A673 (cell line): Measurements from ENCODE around the gene KCNC3. TPM values are rescaled to one million over a fixed set of nuclear protein-coding genes. Genes with fewer than 3 reads are reported as not detected.

Experiments
- BruUV-seq: library from RNA; stranded (reverse); fragments of 400-500 nt; replicated peaks from 2 replicates; lab custom pipeline; 2021; lab: Mats Ljungman, UMichigan
- CTCF ChIA-PET: fragments of 300-600 bp; sonication (Branson Sonifier 250); formaldehyde crosslinking; loops from one replicate; lab custom pipeline; 2022; ENCODE audit warnings: antibody characterized with exemption; lab: Charles Lee
- POLR2A ChIA-PET: fragments of 300-600 bp; sonication (Branson Sonifier 250); formaldehyde crosslinking; loops from one replicate; lab custom pipeline; 2022; ENCODE audit warnings: antibody characterized with exemption; ENCODE audit not compliant: low non-redundant PET; lab: Charles Lee
- DNase-seq: peaks from one replicate; pipeline ENCODE4 v3.0.0-alpha.2; 2015; ENCODE audit warnings: low spot score
- H3K27ac ChIP-seq: fragments of 200-600 bp; sonication (generic); 2 replicates; pipeline ENCODE4 v1.5.1; 2016; ENCODE audit warnings: mixed run types, low read depth, mild to moderate bottlenecking, mixed read lengths, antibody characterized with exemption, low read length; ENCODE audit not compliant: poor library complexity, severe bottlenecking
- H3K27me3 ChIP-seq: fragments of 200-600 bp; sonication (generic); replicated peaks from 2 replicates; pipeline ENCODE4 v1.6.1; 2017; ENCODE audit warnings: mixed run types, low read depth, mild to moderate bottlenecking, mixed read lengths, antibody characterized with exemption, low read length; ENCODE audit not compliant: insufficient read depth, poor library complexity
- H3K36me3 ChIP-seq: fragments of 200-600 bp; sonication (generic); 2 replicates; pipeline ENCODE4 v1.6.1; 2016; ENCODE audit warnings: mixed run types, mild to moderate bottlenecking, mixed read lengths, antibody characterized with exemption, low read length; ENCODE audit not compliant: insufficient read depth, poor library complexity, severe bottlenecking
- H3K4me1 ChIP-seq: fragments of 200-600 bp; sonication (generic); 2 replicates; pipeline ENCODE4 v1.6.1; 2017; ENCODE audit warnings: mixed run types, mild to moderate bottlenecking, mixed read lengths, antibody characterized with exemption, low read length; ENCODE audit not compliant: insufficient read depth, poor library complexity, severe bottlenecking
- H3K4me3 ChIP-seq: fragments of 200-600 bp; sonication (generic); 2 replicates; pipeline ENCODE4 v1.5.1; 2016; ENCODE audit warnings: low read depth, mixed run types, mild to moderate bottlenecking, mixed read lengths, low read length; ENCODE audit not compliant: poor library complexity, severe bottlenecking
- H3K9me3 ChIP-seq: fragments of 200-600 bp; sonication (generic); 2 replicates; pipeline ENCODE4 v1.6.1; 2016; ENCODE audit warnings: mixed run types, low read depth, mild to moderate bottlenecking, mixed read lengths, antibody characterized with exemption, low read length; ENCODE audit not compliant: poor library complexity, severe bottlenecking
- CTCF ChIP-seq: fragments of 300-800, 200-600 bp; sonication (generic); conservative IDR thresholded peaks from 2 replicates; pipeline ENCODE4 v1.5.1; 2017; ENCODE audit warnings: low read depth, mild to moderate bottlenecking, antibody characterized with exemption, low read length, moderate library complexity, mixed read lengths
- EZH2 ChIP-seq: fragments of 200-600 bp; sonication (generic); IDR thresholded peaks from 2 replicates; pipeline ENCODE4 v1.6.1; 2017; ENCODE audit warnings: borderline replicate concordance, low read depth, mild to moderate bottlenecking, mixed read lengths, antibody characterized with exemption, low read length; ENCODE audit not compliant: poor library complexity, severe bottlenecking
- intact Hi-C: fragments of 100-400 bp; cut with micrococcal nuclease; formaldehyde crosslinking; loops from one replicate; pipeline ENCODE4 v1.10.0; 2022; ENCODE audit not compliant: unreplicated experiment
- total RNA-seq: library from RNA; stranded (reverse); gene quantifications from 2 replicates; pipeline ENCODE4 v1.2.3, GENCODE V29; 2021

The KCNC3 gene
- total RNA-seq, 1 experiment from 2014 or later, result 6.4 TPM

GRCh38 chr19:50310759-50311465 lies 18.3 kb downstream of the KCNC3 start:
- intact Hi-C loops, result no loop called here
- H3K36me3 ChIP-seq, result no peaks in the 10 kb centered on the region
- no peak overlapping the region for H3K4me3 ChIP-seq
- TF ChIP-seq CTCF (no peak), EZH2 (no peak)
- ChIA-PET CTCF (no interaction called here), POLR2A (no interaction called here)
- H3K27me3 ChIP-seq, result peaks cover 18% of the 10 kb centered on the region
- no peak for DNase-seq
- no TSS peak for BruUV-seq
- no peak overlapping the region for H3K27ac ChIP-seq
- no peaks in the 10 kb centered on the region for H3K9me3 ChIP-seq
- H3K4me1 ChIP-seq, result peaks cover 23% of the 10 kb centered on the region

- Histone ChIP-seq H3K4me1 (peaks cover 15% of the 10 kb centered on the region), H3K4me3 (no peak overlapping the region), H3K27ac (no peak overlapping the region), H3K36me3 (no peaks in the 10 kb centered on the region), H3K9me3 (no peaks in the 10 kb centered on the region), H3K27me3 (peaks cover 10% of the 10 kb centered on the region)
- CTCF ChIA-PET, result no interaction called here
- intact Hi-C loops, result no loop called here
- no peak for DNase-seq
- POLR2A ChIA-PET, result no interaction called here
- no peak for TF ChIP-seq EZH2
- TF ChIP-seq CTCF, result no peak
- BruUV-seq, result no TSS peak
These were observed 19.6 kb downstream of the KCNC3 start for GRCh38 chr19:50309396-50310125.

- DNase-seq, result no peak
- BruUV-seq, result no TSS peak
- Histone ChIP-seq H3K4me3 (no peak overlapping the region), H3K36me3 (no peaks in the 10 kb centered on the region), H3K27me3 (peaks cover 6% of the 10 kb centered on the region), H3K27ac (no peak overlapping the region), H3K4me1 (peaks cover 11% of the 10 kb centered on the region), H3K9me3 (no peaks in the 10 kb centered on the region)
- intact Hi-C loops, result no loop called here
- TF ChIP-seq CTCF (no peak), EZH2 (no peak)
- CTCF ChIA-PET, result no interaction called here
- POLR2A ChIA-PET, result no interaction called here
These were observed 20.2 kb downstream of the KCNC3 start for GRCh38 chr19:50308991-50309390.
